ENCODE measurements around the gene PMM2.

DNA sequence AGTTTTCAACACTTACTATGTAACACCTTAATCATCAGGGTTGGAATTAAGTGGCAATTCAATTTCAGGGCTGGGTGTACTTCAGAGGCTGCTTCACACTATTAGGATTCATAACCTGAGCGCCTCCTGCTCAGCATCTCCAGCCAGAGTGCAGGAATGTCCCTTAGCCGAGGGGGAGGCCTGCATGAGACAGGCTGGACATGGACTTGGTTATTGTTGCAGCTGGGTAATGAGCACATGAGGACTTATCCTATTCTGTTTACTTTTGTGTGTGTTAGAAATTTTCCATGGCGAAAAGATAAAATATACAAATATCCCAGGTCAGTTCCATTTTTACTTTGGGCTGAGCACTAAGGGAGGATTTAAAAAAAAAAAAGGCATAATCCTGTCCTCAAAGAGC lies 10.4 kb downstream of the PMM2 start:
- TF ChIP-seq, protein P1, sequence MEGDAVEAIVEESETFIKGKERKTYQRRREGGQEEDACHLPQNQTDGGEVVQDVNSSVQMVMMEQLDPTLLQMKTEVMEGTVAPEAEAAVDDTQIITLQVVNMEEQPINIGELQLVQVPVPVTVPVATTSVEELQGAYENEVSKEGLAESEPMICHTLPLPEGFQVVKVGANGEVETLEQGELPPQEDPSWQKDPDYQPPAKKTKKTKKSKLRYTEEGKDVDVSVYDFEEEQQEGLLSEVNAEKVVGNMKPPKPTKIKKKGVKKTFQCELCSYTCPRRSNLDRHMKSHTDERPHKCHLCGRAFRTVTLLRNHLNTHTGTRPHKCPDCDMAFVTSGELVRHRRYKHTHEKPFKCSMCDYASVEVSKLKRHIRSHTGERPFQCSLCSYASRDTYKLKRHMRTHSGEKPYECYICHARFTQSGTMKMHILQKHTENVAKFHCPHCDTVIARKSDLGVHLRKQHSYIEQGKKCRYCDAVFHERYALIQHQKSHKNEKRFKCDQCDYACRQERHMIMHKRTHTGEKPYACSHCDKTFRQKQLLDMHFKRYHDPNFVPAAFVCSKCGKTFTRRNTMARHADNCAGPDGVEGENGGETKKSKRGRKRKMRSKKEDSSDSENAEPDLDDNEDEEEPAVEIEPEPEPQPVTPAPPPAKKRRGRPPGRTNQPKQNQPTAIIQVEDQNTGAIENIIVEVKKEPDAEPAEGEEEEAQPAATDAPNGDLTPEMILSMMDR (IDR thresholded peaks at IDR 0.05), result no peak
- TF ChIP-seq EZH2 (IDR thresholded peaks at IDR 0.05; ENCODE audit: borderline replicate concordance, insufficient read depth, low read depth, low read length, poor library complexity, severe bottlenecking), result no peak

All from B cell (primary cell).